Caco-2 (cell line): Measurements from ENCODE around the gene MAD1L1. TPM values are rescaled to one million over a fixed set of nuclear protein-coding genes. Genes with fewer than 3 reads are reported as not detected.

Experiments
- BruUV-seq: library from RNA; stranded (reverse); fragments of 400-500 nt; replicated peaks from 2 replicates; lab custom pipeline; 2021; lab: Mats Ljungman, UMichigan
- CTCF ChIA-PET: fragments of 300-600 bp; sonication (Branson Sonifier 250); formaldehyde crosslinking; loops from one replicate; lab custom pipeline; 2022; ENCODE audit warnings: antibody characterized with exemption; lab: Charles Lee
- POLR2A ChIA-PET: fragments of 300-600 bp; sonication (Branson Sonifier 250); formaldehyde crosslinking; loops from one replicate; lab custom pipeline; 2022; ENCODE audit warnings: antibody characterized with exemption; lab: Charles Lee
- DNase-seq, 2 experiments: peaks; one replicate each; pipeline versions ENCODE4 v3.0.0 to v3.0.0-alpha.2; 2020 to 2022
- H3K27me3 ChIP-seq: replicated peaks from 2 replicates; pipeline ENCODE4 v1.6.0; 2011; ENCODE audit warnings: low read length; ENCODE audit not compliant: control insufficient read depth, insufficient read depth
- H3K36me3 ChIP-seq: 2 replicates; pipeline ENCODE4 v1.5.1; 2011; ENCODE audit warnings: low read length; ENCODE audit not compliant: control insufficient read depth, insufficient read depth
- H3K4me1 ChIP-seq: fragments of 250-450 bp; sonication (Bioruptor Pico); 2 replicates; pipeline ENCODE4 v1.5.1; 2020; ENCODE audit warnings: mild to moderate bottlenecking
- H3K4me3 ChIP-seq: 2 replicates; pipeline ENCODE4 v1.5.1; 2011; ENCODE audit warnings: low read depth, mild to moderate bottlenecking, control low read depth, low read length
- H3K9me3 ChIP-seq: fragments of 250-450 bp; sonication (Bioruptor Pico); 2 replicates; pipeline ENCODE4 v1.5.1; 2020; ENCODE audit warnings: mild to moderate bottlenecking, moderate library complexity
- H3K27ac Mint-ChIP-seq: one replicate; pipeline ENCODE4 v1.8.0; 2022; ENCODE audit warnings: mixed read lengths; ENCODE audit not compliant: unreplicated experiment
- H3K27me3 Mint-ChIP-seq: one replicate; pipeline ENCODE4 v1.8.0; 2022; ENCODE audit warnings: mixed read lengths; ENCODE audit not compliant: insufficient read depth, unreplicated experiment
- H3K36me3 Mint-ChIP-seq: one replicate; pipeline ENCODE4 v1.8.0; 2022; ENCODE audit warnings: mild to moderate bottlenecking, mixed read lengths; ENCODE audit not compliant: insufficient read depth, unreplicated experiment
- H3K4me1 Mint-ChIP-seq: one replicate; pipeline ENCODE4 v1.8.0; 2022; ENCODE audit warnings: low read depth, mixed read lengths; ENCODE audit not compliant: unreplicated experiment
- H3K4me3 Mint-ChIP-seq: one replicate; pipeline ENCODE4 v1.8.0; 2022; ENCODE audit warnings: mild to moderate bottlenecking, moderate library complexity, mixed read lengths; ENCODE audit not compliant: unreplicated experiment
- H3K9me3 Mint-ChIP-seq: one replicate; pipeline ENCODE4 v1.8.0; 2022; ENCODE audit warnings: mixed read lengths; ENCODE audit not compliant: unreplicated experiment
- CTCF ChIP-seq, 2 experiments: fragments of 200-600 bp in 1 of 2; IDR thresholded peaks; 1 replicate in 1 of 2; 2 replicates in 1 of 2; pipeline versions ENCODE4 v1.5.1 to v1.8.0; 2011 to 2022; ENCODE audit warnings: antibody characterized with exemption in 1 of 2, control low read depth in 1 of 2, inconsistent platforms in 1 of 2, low read depth in 1 of 2, low read length in 1 of 2, mild to moderate bottlenecking in 1 of 2, moderate library complexity in 1 of 2; ENCODE audit not compliant: insufficient read depth in 1 of 2, severe bottlenecking in 1 of 2, unreplicated experiment in 1 of 2
- intact Hi-C: fragments of 100-400 bp; cut with micrococcal nuclease; formaldehyde crosslinking; loops from one replicate; pipeline ENCODE4 v1.10.0; 2022; ENCODE audit not compliant: unreplicated experiment
- total RNA-seq: library from RNA; stranded (reverse); gene quantifications from 2 replicates; pipeline ENCODE4 v1.2.3, GENCODE V29; 2022

MAD1L1 gene
- total RNA-seq, 1 experiment from 2014 or later = 58.6 TPM

GRCh38 chr7:2258661-2259365, 26.1 kb upstream of the MAD1L1 start:
- no TSS peak for BruUV-seq
- no peaks in the 10 kb centered on the region for H3K4me1 Mint-ChIP-seq
- no peak overlapping the region for H3K27ac Mint-ChIP-seq
- no peaks in the 10 kb centered on the region for H3K27me3 Mint-ChIP-seq
- no peaks in the 10 kb centered on the region for H3K27me3 ChIP-seq
- H3K4me1 ChIP-seq = no peaks in the 10 kb centered on the region
- peaks cover 29% of the 10 kb centered on the region for H3K36me3 Mint-ChIP-seq
- ChIA-PET POLR2A (no interaction called here), CTCF (no interaction called here)
- no peak for TF ChIP-seq CTCF (IDR thresholded peaks at IDR 0.05; ENCODE audit: insufficient read depth in 1 of 2, low read depth in 1 of 2, low read length in 1 of 2, severe bottlenecking in 1 of 2, unreplicated experiment in 1 of 2)
- intact Hi-C loops = no loop called here
- no peak for DNase-seq
- no peak overlapping the region for H3K4me3 ChIP-seq
- H3K4me3 Mint-ChIP-seq = no peak overlapping the region
- no peaks in the 10 kb centered on the region for H3K9me3 ChIP-seq
- no peaks in the 10 kb centered on the region for H3K9me3 Mint-ChIP-seq
- H3K36me3 ChIP-seq = 0 out of 2 replicates have a peak, but pooled peaks cover 1% of the 10 kb centered on the region

- H3K27me3 Mint-ChIP-seq = no peaks in the 10 kb centered on the region
- no peak overlapping the region for H3K4me3 ChIP-seq
- no peaks in the 10 kb centered on the region for H3K4me1 Mint-ChIP-seq
- no peak for DNase-seq
- H3K36me3 Mint-ChIP-seq = peaks cover 29% of the 10 kb centered on the region
- H3K4me1 ChIP-seq = no peaks in the 10 kb centered on the region
- no peaks in the 10 kb centered on the region; the same call in 1 of the 2 replicates for H3K36me3 ChIP-seq
- TF ChIP-seq CTCF (IDR thresholded peaks at IDR 0.05; ENCODE audit: insufficient read depth in 1 of 2, low read depth in 1 of 2, low read length in 1 of 2, severe bottlenecking in 1 of 2, unreplicated experiment in 1 of 2) = no peak
- POLR2A ChIA-PET = no interaction called here
- H3K9me3 ChIP-seq = no peaks in the 10 kb centered on the region
- CTCF ChIA-PET = interaction anchor here (0.7 kb wide), 1 partner anchor 60 kb away, joined by 8 read pairs; no protein-coding TSS in a partner anchor
- H3K9me3 Mint-ChIP-seq = no peaks in the 10 kb centered on the region
- H3K27me3 ChIP-seq = no peaks in the 10 kb centered on the region
- no TSS peak for BruUV-seq
- intact Hi-C loops = no loop called here
- no peak overlapping the region for H3K27ac Mint-ChIP-seq
- no peak overlapping the region for H3K4me3 Mint-ChIP-seq
These were observed 24.9 kb upstream of the MAD1L1 start for GRCh38 chr7:2257651-2258050.

GRCh38 chr7:2257046-2257551, 24.4 kb upstream of the MAD1L1 start:
- H3K27me3 ChIP-seq = no peaks in the 10 kb centered on the region
- H3K4me1 Mint-ChIP-seq = no peaks in the 10 kb centered on the region
- no peak for TF ChIP-seq CTCF (IDR thresholded peaks at IDR 0.05; ENCODE audit: insufficient read depth in 1 of 2, low read depth in 1 of 2, low read length in 1 of 2, severe bottlenecking in 1 of 2, unreplicated experiment in 1 of 2)
- CTCF ChIA-PET = no interaction called here
- H3K4me3 ChIP-seq = no peak overlapping the region
- intact Hi-C loops = no loop called here
- H3K9me3 Mint-ChIP-seq = no peaks in the 10 kb centered on the region
- no peak overlapping the region for H3K4me3 Mint-ChIP-seq
- no peaks in the 10 kb centered on the region for H3K4me1 ChIP-seq
- DNase-seq = no peak
- H3K27me3 Mint-ChIP-seq = no peaks in the 10 kb centered on the region
- no peak overlapping the region for H3K27ac Mint-ChIP-seq
- no peaks in the 10 kb centered on the region for H3K9me3 ChIP-seq
- POLR2A ChIA-PET = no interaction called here
- no TSS peak for BruUV-seq
- H3K36me3 ChIP-seq = no peaks in the 10 kb centered on the region; the same call in 1 of the 2 replicates
- H3K36me3 Mint-ChIP-seq = peaks cover 29% of the 10 kb centered on the region
